Activated CD4-positive, alpha-beta T cell treated with anti-CD3 and anti-CD28 coated beads for 24 hours (primary cell): ENCODE measurements around the gene ZFAND4.
"Not testable (repeated sequence)": the region's sequence is repeated elsewhere in the genome, so short reads cannot be mapped to it uniquely, and the experiment has no call there.

Experiments
- DNase-seq, 2 donors: peaks; one replicate each; pipeline ENCODE4 v3.0.0-alpha.2; 2020; ENCODE audit warnings: low read depth in 2 of 2

ZFAND4 gene

GRCh38 chr10:45640941-45641340 lies 31.6 kb downstream of the ZFAND4 start:
- DNase-seq, result no peak

GRCh38 chr10:45640049-45640448 lies 32.5 kb downstream of the ZFAND4 start:
- no peak for DNase-seq

- no peak for DNase-seq
Observed at GRCh38 chr10:45627412-45628048, 45.0 kb downstream of the ZFAND4 start.

GRCh38 chr10:45625879-45626278 lies 46.7 kb downstream of the ZFAND4 start:
- DNase-seq, result no peak

- no peak for DNase-seq
Observed at GRCh38 chr10:45624724-45625123, 47.8 kb downstream of the ZFAND4 start.

- no peak for DNase-seq
Observed at GRCh38 chr10:45614869-45615268, 57.7 kb downstream of the ZFAND4 start.

- DNase-seq, result no peak
Observed at GRCh38 chr10:45612741-45613140, 59.8 kb downstream of the ZFAND4 start.

- no peak for DNase-seq
Observed at GRCh38 chr10:45608052-45608451, 64.5 kb downstream of the ZFAND4 start.

GRCh38 chr10:45607276-45607675 lies 65.3 kb downstream of the ZFAND4 start:
- DNase-seq, result no peak

GRCh38 chr10:45602836-45603235 lies 69.7 kb downstream of the ZFAND4 start:
- no peak for DNase-seq

- no peak for DNase-seq
Observed at GRCh38 chr10:45602082-45602730, 70.4 kb downstream of the ZFAND4 start.

- not testable (repeated sequence) for DNase-seq
Observed at GRCh38 chr10:45601254-45601930, 71.2 kb downstream of the ZFAND4 start.

GRCh38 chr10:45600337-45601253 lies 72.0 kb downstream of the ZFAND4 start:
- not testable (repeated sequence) for DNase-seq

- DNase-seq, result no peak
Observed at GRCh38 chr10:45599646-45600045, 72.9 kb downstream of the ZFAND4 start.

GRCh38 chr10:45599021-45599603 lies 73.5 kb downstream of the ZFAND4 start:
- DNase-seq, result no peak

- no peak for DNase-seq
Observed at GRCh38 chr10:45596526-45596925, 76.0 kb downstream of the ZFAND4 start.

GRCh38 chr10:45594276-45595157 lies 78.1 kb downstream of the ZFAND4 start:
- peak; percentile 83 to 86 for DNase-seq

GRCh38 chr10:45593938-45594275 lies 78.7 kb downstream of the ZFAND4 start:
- DNase-seq, result no peak

GRCh38 chr10:45592926-45593325 lies 79.6 kb downstream of the ZFAND4 start:
- no peak for DNase-seq

- DNase-seq, result no peak
Observed at GRCh38 chr10:45592432-45592831, 80.1 kb downstream of the ZFAND4 start.

- DNase-seq, result no peak
Observed at GRCh38 chr10:45591280-45591679, 81.3 kb downstream of the ZFAND4 start.
